Globus pallidus (tissue), 1 donor: ENCODE data around the gene ARHGEF26.

ENCODE experiments used
- DNase-seq: peaks from one replicate; pipeline ENCODE4 v3.0.0-alpha.2; 2015; ENCODE audit warnings: low spot score

Gene ARHGEF26

DNA sequence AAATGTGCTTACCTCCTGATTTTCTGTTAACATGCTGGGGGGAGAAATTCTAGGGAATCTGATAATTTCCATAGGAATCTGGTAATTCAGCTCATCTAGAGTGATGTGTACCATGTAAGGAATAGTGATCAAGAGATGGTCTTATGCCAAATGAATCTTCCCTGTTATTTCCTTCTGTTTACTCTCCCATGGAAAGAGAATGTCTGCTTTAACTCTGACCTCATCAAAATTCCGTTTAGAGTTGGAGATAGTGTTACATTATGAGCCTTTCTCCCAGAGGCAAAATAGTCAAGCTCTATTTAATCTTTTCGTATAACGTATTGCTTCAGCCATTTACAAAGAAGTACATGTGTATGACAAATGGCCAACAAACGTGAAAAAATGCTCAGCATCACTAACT is 76.6 kb downstream of the ARHGEF26 start:
- no peak for DNase-seq

DNA sequence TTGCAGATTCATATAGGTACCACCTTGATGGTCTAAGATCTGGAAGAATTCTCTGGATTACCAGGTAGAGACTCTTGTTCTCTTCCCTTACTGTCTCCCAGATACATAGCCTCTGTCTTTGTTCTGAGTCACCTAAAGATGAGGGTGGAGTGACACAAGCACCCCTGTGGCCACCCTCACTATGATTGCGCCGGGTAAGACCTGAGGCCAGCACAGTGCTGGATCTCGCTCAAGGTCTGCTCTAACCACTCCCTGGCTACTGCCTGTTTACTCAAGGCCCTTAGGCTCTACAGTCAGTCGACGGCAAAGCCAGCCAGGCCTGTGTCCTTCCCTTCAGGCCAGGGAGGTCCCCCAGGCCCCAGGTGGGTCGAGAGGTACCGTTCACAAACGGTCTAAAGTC is 88.3 kb downstream of the ARHGEF26 start:
- no peak for DNase-seq

DNA sequence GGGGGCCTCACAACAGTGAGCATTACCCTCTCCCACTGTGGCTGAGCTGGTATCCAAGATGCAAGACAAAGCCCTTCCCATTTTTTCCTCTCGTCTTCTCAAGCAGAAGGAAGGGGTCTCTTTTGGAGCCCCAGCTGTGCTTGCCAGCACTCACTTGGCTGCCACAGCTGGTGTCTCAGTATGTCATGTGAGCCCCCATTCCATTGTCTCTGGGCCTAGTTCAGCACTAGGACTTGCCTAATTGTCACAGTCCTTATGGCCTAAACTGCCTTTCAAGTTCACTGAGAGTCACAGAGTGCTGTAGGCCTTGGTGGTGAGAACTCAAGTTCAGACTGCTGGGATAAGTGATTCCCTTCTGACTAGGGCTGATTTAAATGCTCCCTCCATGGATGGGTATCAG is 89.8 kb downstream of the ARHGEF26 start:
- no peak for DNase-seq

DNA sequence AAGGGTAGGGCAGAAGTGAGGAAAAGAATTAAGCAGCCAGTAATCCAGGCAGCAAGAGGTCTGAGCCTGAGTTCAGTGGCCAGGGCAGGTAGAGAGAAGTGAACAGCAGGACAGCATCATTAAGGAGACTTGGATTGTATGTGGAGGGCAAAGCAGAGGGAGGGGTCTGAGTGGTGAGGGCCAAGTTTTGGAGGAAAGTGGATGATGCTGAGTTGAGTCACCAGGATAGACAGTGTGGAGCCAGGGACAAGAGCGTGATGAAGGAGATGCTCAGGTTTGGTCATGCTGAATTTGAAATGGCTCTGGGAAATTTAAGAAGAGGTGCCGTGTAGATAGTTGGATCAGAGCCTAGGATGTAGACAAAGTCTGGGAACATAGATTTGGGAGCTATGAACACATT is 93.1 kb downstream of the ARHGEF26 start:
- DNase-seq: no peak

DNA sequence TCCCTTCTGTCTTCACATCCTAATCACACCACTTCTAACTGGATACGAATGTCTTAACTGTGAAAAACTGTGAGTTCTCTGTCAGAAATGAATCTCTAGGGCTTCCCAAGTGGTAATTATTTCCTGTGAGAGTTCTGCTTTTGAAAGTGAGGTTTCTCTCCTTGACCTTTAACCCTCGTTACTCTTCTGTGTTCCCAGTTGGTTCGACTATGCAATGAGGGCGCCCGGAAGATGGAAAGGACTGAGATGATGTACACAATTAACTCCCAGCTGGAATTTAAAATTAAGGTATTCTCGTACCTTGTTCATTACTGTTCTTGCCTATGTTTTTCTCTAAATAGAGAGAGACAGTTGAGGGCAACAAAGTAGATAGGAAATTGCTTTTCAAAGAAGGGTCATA is 96.5 kb downstream of the ARHGEF26 start:
- no peak for DNase-seq

DNA sequence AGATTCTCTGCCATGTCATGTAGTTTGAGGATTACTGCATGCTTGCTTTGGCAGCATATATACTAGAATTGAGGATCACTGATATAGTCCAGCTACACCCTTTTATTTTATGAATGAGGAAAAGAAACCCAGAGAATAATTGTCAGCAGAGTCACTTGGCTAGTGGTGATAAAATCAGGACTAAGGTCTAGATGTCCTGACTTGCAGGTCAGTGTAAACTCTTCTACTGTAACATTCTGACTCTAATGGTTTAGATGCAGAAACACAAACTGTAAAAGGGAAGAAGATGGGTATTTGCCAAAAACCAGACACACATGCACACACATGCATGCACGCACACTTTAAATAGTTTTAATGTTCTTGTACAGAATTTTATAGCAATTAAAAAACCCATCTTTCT is 97.5 kb downstream of the ARHGEF26 start:
- no peak for DNase-seq

DNA sequence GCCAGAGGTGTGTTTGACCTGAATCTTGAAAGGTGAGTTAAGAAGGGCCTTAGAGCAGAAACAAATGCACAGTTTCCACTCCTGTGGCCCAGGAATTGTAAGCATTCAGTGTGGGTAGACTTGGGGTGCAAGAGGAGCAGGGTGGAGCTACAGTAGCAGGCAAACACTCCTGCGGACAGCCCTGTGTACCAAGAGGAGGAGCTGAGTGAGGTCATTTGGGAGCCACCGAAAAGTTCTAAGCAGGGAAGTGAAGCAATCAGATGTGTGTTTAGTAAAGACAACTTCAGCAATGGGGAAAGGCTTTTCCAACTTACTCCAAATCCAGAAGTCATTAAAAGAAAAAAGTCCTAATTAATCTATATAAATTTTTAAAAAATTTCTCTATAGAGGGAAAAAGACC is 99.3 kb downstream of the ARHGEF26 start:
- no peak for DNase-seq

DNA sequence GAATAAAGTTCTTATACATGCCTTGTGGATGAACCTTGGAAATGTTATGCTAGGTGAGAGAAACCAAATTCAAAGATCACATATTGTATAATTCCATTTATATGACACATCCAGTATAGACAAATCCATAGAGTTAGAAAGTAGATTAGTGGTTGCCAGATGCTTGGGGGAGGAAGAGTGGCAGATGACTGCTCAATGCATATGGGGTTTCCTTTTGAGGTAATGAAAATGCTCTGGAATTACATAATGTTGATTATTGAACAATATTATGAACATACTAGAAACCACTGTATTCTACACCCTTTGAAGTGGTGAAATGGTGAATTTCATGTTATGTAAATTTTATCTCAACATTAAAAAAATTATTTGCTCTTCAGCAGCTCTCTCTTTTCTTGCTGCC is 102.3 kb downstream of the ARHGEF26 start:
- DNase-seq: no peak

DNA sequence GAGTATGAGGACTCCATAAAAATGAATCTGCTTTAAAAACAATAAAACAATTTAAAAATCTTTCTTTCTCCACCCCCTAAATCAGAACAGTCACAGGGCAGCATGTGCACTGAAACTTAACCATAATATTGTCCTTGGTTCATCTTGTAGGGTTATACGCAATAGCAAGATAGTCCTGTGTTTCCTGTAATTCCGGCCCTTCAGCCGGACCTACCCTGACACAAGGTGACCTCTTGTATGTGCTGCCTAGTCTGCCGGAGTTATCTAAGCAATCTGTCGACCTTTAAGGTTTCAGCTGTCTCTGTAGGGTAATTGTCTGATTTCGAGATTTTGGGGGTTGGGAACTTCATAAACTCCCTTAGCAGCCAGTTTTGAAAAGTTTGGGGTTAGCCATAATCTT is 103.2 kb downstream of the ARHGEF26 start:
- DNase-seq: no peak

DNA sequence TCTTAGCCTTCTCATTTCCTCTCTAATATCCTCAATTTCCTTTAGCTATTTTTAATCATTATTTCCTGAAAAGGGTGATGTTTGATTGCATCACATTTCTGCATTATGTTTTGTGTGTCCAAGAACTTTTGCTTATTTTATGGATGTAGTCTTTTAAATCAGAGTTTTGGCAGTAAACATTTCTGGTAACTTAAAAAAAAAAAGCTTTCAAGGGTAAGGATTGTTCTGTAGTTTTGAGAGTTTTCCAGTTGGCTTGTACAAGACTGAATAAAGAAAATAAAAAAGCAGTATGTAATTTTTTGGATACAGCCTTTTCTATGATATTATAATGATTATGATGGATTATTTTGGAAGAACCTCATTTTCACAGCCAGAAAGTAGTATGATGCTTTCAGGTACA is 103.7 kb downstream of the ARHGEF26 start:
- no peak for DNase-seq

DNA sequence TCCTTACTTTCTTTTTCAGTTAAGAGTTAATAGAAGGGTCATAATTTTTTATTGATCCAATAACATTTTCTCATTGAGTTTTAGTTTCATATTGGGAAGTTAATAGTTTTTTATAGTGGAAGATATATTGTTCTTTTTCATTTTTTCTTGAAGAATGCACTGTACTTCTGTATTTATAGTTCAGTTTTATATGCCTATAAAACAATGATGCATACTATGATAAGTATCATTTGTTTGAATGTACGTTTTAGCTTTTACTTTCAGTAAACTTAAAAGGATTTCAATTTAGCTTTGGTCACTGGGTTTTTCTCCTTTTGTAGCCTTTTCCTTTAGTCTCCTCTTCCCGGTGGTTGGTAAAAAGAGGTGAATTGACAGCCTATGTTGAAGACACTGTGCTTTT is 104.3 kb downstream of the ARHGEF26 start:
- DNase-seq: no peak

DNA sequence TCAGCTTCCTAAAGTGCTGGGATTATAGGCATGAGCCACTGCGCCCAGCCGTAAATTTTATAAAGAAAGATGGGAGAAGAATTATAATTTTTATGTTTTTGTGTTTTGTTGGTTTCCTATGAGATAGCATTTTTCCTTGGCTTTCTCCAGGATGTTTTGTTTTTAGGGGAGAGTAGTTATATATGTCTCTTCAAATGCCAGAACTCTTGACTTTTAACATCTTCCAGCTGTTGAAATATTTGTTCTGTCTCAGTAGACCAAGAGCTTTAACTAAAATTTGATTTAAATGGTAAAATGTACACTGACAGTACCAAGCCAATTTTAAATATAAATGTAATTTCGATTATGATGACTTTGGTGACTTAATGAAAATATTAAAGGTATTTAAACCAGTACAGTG is 106.3 kb downstream of the ARHGEF26 start:
- no peak for DNase-seq

DNA sequence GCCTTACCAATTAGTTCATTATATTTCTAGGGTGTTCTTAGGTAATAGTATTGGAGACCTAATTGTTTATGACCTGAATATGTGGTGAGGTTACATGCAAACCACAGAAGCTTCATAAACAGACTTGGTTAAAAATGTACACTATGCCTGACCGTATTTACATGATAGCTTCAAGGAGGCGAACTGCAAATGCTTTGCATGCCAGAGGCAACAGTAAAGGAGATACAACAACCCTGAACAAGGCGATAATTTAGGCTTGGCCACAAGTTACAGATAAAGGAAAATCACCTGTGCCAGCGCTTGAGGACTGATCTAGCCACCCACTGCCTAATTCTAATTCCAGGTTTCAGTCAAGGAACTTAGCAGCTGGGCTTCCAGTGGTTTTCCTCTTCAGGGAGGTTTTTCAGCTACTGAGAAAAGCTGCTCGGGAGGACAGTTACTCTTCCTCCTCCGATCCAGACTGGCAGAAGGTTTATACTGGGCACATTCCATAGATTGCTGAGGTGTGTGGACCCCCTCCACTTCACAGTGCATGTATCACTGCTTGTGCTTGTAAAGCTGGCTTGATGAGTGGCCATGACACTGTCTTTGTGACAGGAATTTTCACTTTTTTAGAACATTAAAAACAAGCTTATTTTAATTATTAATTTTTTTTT is 107.5 kb downstream of the ARHGEF26 start:
- no peak for DNase-seq

DNA sequence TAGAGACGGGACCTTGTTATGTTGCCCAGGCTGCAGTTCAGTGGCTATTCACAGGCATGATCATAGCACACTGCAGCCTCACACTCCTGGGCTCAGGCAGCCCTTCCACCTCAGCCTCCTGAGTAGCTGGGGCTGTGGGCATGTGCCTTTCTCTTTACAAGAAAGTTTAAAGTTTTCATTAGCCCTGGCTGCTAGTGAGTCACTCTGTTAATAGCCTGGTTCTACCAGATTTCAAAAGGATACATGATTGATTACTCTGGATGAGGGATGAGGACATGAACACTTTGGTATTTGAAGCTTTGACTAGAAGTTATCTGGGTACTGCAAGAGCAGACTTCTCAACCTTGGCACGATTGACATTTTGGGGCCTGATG is 108.0 kb downstream of the ARHGEF26 start:
- DNase-seq: no peak

DNA sequence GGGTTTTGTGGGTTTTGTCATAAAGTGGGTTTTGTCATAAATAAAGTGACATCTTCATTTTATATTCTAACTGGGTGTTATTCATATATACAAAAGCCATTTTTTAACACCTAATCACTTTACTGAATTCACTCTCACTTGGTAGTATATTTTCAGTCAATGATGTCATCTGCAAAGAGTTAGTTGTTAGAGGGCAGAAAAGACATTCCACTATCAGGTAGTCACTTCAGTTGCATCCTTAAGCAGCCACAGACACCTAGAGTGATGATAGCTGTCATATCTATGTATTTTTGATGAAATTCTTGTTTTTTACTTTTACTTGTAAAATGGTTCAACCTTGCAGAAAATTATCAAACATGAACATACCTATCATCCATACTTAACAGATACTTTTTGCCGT is 114.1 kb downstream of the ARHGEF26 start:
- no peak for DNase-seq

DNA sequence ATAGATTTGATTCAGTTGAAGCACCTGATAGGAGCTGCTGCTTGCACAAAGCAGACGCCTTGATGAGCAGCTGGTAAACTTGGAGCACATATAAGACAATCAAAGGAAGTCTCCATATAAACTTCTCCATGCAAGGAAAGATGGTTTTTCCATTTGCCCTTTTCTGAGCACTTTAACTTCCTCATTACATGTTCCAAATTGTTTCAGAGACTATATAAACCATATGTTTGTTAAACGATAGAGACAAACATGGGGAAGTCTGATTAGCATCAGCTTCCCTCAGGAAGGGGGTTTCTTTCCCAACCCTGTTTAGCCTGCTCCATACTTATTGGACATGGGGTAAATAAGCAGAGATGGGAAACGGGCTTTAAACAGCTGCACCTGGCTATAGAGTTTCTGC is 115.1 kb downstream of the ARHGEF26 start:
- DNase-seq: no peak

DNA sequence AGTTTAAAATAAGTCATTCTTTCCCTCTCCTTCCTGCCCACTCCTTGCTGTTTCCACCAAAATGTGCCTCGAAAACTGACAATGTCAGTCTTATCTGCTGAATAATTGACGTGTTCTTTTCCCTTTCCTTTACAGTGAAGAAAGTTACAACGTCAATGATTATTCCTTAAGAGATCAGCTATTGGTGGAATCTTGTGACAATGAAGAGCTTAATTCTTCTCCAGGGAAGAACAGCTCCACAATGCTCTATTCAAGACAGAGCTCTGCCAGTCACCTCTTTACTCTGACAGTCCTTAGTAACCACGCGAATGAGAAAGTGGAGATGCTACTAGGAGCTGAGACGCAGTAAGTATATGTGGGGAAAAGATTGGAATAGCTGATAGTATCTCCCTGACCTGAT is 119.0 kb downstream of the ARHGEF26 start:
- DNase-seq: no peak

DNA sequence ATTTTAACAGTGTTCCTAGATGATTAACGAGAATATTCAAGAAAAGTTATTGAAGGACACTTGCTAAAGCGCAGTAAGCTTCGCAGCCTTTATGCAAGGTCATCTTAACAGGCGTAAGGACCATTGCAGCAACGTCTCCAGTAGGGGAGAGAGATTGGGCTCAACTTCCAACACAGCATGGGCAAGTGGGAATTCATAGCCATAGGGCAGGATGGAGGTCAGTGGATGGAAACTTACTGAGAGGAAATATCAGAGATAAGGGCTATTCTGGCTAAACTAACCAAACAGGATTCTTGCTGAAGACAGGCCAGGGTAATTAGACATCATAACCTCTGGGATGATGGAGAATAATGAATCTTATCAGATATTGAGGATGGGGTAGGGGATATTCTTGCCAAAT is 120.3 kb downstream of the ARHGEF26 start:
- DNase-seq: no peak

DNA sequence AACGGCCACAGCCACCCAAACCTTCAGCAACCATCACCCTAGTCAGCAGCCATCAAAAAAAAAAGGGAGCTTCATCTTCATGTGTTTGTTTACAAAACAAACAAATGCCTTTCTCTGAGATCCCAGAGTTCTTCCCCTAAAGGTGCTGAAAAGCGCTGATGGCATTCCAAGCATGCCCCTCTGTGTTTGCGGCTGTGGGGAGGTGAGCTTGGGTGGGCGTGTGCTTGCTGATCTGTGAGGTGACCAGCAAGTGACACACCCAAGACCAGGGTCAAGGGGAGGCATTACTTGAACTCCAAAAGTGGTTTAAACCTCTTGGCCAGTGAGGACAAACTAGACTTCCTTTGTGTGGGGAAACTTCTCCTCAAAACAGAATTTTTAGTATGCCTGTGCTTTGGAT is 121.6 kb downstream of the ARHGEF26 start:
- no peak for DNase-seq

DNA sequence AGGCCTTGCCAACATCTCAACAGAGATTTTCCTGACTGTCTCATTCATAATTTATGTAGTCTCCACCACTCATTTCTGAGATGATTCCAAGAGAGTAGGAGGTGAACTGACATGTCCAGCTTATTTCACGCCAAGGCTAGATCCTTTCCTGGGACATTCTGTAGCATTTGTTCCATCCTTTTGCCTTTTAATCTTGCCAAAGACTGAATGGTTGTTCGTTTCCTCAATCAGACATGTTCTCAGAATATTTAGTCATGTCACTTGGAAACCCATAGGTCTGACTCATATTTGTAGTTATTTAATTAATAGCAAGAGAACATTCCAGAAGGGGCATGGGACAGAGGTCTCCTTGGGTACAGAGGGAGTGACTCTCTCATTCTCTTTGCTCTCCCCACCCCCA is 122.2 kb downstream of the ARHGEF26 start:
- no peak for DNase-seq

DNA sequence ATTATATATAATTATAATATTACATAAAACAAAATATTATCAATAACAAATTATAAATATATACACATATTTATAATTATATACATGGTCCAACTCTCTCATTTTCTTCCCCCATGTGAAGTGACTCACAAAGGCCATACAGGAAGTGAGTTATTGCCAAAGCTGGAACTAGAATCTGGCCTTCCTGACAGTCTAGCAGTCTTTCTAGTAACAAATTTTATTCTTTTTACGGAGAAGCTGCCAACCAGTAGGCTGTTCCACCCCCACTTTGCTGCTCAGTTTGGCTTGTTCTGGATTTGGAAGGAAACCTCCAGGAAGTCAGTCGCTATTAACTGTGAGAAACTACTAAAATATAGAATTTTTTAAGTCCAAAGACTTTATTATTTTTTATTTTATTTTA is 123.5 kb downstream of the ARHGEF26 start:
- no peak for DNase-seq

DNA sequence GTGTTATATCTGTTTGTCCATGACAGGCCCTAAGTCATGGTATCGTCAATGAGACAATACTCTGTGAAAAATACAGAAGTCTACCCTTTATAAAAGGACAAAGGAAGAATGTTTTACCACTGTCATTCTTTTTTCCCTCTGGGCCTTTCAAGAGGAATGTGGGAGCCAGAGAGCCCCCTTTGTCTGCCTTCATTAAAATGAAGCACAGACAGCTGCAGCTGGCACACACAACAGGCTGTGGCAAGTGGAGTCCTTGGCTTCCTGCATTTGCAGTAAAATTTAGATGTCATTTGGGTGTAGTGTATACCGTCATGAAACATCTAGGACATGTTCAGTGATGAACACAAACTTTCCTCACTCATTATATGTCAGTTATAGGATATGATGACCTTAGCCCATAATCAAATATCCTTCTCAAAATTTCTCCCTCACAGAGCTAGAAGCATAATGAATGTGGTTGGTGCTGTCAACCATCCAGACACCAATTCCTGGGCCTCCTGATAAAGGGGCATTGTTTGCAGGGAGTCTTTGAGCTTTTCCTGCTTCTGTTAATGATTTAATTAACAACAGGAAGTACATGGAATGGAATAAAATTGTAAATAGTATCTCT is 126.7 kb downstream of the ARHGEF26 start:
- peak; percentile 75 for DNase-seq

DNA sequence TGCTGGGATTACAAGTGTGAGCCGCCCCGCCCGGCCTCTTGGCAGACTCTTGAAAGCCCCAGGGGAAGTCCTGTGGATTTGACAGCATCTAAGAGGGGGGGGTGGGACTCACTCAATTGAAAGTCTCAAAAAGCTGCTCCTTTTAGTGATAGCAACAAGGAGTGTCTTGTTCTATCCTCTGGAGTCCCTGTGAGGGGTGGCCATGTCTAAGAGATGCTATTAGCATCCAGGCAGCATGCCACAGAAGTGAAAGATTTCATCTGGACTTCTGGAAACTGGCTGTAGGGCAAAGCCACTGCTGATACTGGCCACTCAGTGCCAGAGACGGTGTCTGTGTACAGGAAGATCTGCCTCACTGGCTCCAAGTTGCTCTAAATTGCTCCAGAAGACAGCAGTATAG is 129.1 kb downstream of the ARHGEF26 start:
- no peak for DNase-seq

DNA sequence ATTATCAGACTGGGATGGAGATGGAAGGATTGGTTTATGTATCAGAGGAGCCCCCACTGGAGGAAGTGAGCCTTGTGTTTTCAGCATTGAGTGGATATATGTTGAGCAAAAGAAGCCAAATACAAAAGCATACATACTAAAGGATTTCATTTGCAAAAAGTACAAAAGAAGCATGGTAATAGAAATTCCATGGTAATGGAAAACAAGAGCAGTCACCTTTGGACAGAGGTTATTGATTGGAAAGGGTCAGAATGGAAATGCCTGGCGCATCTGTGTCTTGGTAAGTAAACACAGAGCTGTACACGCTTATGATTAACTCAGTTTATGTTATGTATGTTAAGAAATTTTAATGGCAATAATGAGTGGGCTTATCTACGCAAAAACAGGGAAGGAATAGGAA is 130.4 kb downstream of the ARHGEF26 start:
- no peak for DNase-seq
